ENCODE results near the gene KCTD13.
"Not testable (repeated sequence)": the region's sequence is repeated elsewhere in the genome, so short reads cannot be mapped to it uniquely, and the experiment has no call there.

Gene KCTD13

GRCh38 chr16:29943846-29944799 lies 18.1 kb upstream of the KCTD13 start:
- peak; percentile 86 for DNase-seq

GRCh38 chr16:29940656-29941055 lies 14.6 kb upstream of the KCTD13 start:
- DNase-seq, result no peak

- not testable (repeated sequence) for DNase-seq
Measured at GRCh38 chr16:29931750-29932149, 5.7 kb upstream of the KCTD13 start.

DNA sequence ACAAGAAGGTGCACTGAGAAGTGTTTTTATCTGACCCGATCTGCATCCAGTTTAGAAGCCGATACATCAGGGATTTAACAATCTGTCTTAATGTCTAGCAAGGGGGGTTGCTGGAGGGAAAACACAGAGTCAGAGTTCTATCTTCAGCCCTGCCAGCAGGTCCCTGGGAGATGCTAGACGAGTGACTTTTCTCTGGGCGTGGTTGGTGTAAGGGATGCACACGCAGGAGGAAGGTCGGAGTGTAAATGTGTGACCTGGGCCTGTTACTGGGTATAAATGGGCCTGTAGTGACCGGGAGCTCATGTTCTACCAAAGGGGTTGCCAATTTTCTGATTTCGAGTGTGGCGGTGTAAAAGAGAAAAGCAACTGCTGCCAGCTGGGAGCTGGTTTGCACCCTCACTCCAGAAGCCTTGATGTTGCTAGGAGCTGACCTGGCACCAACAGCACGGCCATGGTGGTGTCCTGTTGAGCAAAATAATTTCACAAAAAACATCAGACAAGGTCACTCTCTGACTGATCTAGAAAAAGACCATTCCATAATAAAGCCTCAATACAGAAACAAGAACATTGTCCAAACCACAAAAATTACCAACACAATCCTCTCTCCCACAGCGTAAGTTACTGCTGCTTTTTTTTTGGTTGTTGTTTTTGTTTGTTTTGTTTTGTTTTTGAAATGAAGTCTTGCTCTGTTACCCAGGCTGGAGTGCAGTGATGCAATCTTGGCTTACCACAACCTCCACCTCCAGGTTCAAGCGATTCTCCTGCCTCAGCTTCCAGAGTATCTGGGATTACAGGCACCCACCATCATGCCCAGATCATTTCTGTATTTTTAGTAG lies 1.3 kb upstream of the KCTD13 start:
- no peak for DNase-seq

GRCh38 chr16:29926711-29927052 lies 656 bp upstream of the KCTD13 start:
- peak; percentile 69 for DNase-seq

DNA sequence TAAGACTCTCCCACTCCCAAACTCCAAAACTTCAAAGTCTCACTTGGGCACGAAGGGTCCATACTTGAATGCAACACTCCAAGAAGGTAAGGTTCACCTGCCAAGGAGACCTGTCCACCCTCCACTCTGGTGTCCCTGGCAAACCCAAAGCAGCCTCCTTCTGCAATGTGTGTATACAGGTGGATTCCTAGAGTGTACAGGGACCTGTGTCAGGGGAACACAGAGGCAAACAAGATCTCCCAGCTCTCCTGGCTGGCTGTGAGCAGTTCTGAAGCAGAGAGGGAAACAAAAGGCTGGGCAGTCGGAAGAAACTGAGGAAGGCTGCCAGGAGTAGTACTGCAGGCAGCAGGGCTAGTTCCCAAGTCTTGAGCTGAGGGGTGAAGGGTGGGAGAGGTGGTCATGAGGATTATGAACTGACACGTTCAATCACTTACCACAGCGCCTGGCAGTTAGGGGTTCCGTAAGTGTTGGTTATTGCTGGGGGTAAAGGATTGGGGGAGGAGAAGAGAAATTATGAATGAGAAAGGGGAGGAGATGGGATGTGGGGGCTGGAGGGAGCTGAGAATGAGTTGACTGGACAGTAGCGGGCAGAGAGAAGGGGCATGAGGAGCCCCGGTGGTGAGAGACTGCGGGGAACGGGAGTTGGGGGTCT lies 795 bp downstream of the KCTD13 start:
- DNase-seq, result peak; percentile 15

DNA sequence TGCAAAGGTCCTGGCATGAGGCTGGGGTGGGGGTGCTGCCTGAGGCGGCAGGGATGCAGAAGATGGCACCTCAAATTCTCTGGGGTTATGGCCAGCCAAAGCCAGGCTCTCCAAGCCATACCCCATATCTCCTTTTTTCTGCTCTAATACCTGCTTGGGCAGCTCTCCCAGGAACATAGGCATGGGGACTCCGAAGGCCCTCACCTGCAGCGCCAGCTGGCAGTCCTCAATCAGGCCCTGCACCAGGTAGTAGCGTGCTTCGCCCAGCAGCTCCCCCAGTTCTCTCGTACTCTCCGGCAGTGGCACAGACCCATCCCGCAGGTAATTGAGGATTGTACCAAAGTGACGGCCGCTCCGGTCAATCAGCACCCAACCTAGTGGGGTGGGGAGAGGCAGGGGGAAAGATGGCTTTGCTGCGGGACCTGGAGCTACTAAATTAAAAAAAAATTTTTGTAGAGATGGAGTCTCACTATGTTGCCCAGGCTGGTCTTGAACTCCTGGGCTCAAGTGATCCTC lies 3.0 kb downstream of the KCTD13 start:
- no peak for DNase-seq

DNA sequence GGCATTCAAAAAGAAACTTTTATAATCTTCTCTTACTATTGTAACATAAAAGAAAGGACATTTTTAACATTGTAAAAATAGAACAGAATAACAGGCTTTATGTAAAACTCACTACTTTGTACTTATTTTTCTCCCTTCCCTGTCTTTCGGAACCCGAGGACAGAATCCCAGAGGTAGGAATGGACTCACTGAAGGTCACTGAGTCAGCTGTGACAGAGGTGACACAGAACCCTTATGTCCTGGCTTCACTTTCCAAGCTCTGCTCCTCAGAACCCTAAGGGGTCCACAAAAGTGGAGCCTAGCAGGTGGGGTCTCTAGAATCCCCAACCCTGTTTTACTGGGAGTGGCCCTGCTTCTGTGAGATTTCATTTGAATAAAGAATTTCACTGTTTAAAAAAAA lies 3.7 kb downstream of the KCTD13 start:
- DNase-seq, result no peak

- no peak for DNase-seq
Measured at GRCh38 chr16:29921034-29921385, 5.0 kb downstream of the KCTD13 start.

DNA sequence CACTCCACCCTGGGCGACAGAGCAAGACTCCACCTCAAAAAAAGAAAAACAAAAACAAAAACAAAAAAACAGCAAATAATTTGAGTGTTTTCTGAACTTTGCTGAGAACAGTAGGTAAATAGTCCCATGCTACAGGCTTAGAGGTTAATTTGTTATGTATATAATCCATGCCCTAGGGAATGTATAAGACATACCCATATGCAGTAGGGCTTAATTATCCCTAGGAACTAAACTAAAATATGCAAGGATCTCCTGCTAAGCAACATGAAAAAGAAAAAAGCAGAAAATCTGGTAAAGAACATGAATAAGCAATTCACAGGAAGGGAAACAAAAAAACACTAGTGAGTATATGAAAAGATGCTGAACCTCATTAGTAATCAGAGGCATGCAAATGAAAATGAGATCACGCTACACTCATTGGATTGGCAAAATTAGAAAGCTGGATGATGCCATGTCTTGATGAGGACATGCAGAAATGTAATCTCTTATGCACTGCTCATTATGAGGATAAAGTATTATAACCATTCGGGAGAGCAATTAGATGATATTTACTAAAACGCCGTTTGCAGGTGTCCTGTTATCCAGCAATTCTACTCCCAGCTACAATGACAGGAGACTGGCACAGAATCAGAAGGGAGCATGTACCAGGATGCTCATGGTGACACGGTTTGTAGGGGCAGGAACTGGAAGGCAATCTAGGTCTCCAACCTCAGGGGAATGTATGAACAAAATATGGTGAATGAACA lies 5.6 kb downstream of the KCTD13 start:
- no peak for DNase-seq

- DNase-seq, result no peak
Measured at GRCh38 chr16:29916979-29917378, 9.0 kb downstream of the KCTD13 start.

DNA sequence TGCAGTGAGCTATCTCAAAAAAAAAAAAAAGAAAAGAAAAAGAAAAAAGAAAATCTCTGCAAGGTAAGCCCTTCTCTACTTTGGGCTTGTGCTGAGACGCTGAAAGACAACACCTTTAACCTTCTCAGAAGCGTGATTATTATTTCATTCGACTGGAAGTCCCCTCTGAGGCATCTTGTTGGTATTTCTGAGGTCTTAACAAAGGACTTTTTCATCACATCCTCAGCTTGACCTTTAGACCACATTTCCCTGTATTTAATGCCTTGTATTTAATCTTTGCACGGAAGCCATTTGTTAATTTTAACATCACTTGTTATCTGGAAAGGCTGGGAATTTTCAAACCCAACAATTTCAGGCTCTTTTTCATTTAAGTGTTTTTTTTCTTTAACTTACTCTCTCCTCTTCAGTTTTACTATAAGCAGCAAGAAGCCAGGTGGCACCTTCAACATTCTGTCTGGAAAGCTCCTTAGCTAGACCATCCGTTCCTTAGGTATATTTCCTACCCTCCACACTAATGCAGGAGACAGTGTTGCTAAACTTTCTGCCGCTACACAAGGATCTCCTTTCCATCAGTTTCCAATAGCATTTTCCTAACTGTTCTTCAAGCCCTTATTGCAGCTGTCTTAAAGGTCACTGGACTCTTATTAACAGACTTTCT lies 10.3 kb downstream of the KCTD13 start:
- DNase-seq, result no peak

DNA sequence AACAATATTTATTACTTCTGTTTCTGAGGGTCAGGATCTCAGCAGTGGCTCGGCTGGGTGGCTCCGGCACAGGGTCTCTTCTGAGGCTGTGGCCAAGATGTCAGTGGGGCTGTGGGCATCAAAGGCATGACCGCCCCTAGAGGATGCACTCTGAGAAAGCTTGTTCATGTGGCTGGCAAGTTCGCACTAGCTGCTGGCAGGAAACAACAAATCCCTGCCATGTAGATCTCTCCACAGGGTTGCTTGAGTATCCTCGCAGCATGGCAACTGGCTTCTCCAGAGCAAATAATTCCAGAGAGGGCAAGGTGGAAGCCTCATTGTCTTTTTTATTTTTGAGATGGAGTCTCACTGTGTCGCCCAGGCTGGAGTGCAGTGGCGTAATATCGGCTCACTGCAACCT lies 12.5 kb downstream of the KCTD13 start:
- no peak for DNase-seq

DNA sequence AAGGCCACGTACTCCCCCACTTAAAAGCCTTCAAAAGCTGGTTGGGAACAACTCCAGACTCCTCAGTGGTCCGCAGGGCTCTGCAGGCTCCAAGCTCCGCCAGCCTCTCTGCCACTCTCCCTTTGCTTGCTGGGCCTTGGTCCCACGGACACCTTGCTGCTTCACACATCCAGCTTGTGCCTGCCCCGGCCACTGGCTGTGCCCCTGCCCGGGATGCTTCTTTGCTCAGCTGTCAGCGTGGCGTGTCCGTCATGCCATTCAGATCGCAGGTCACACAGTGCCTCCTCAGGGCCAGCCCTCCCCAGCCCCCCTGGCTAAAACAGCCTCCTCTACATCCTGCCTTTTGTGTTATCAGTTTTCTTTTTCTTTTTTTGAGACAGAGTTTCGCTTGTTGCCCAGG lies 13.9 kb downstream of the KCTD13 start:
- peak; percentile 75 for DNase-seq

GRCh38 chr16:29911676-29912010 lies 14.4 kb downstream of the KCTD13 start:
- DNase-seq, result peak; percentile 59

- peak; percentile 58 for DNase-seq
Measured at GRCh38 chr16:29910819-29911675, 15.0 kb downstream of the KCTD13 start.

- DNase-seq, result not testable (repeated sequence)
Measured at GRCh38 chr16:29909851-29910250, 16.2 kb downstream of the KCTD13 start.

- peak; percentile 11 for DNase-seq
Measured at GRCh38 chr16:29909391-29909790, 16.6 kb downstream of the KCTD13 start.

GRCh38 chr16:29908719-29909220 lies 17.3 kb downstream of the KCTD13 start:
- no peak for DNase-seq

DNA sequence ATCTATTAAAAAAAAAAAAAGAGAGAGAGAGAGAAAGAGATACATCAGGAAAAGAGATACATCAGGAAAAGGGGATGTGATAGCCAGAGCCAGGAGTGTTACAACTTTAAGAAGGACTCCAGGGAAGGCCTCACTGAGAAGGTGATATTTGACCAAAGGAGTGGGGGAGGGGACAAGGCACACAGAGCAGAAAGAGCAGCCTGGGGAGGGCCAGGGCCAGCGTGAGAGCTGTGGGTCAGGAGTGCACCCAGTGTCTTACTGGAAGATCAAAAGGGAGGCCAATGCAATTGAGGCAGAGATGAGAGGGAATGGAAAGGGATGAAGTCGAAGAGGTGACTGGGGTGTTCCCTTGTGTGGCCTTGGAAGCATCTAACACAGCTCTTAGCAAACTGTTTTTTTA lies 18.1 kb downstream of the KCTD13 start:
- no peak for DNase-seq

Measured in DMS53 (cell line).